Neural progenitor cell (in vitro differentiated cells): Measurements from ENCODE around the gene PINLYP. TPM values are rescaled to one million over a fixed set of nuclear protein-coding genes. Genes with fewer than 3 reads are reported as not detected.

Source experiments
- DNase-seq: peaks from one replicate; pipeline ENCODE4 v3.0.0-alpha.2; 2016; ENCODE audit warnings: low spot score
- H2AFZ ChIP-seq: fragments of 200-600 bp; sonication (generic); replicated peaks from 2 replicates; pipeline ENCODE4 v1.6.1; 2016; ENCODE audit warnings: antibody characterized with exemption
- H3F3A ChIP-seq: fragments of 200-600 bp; sonication (generic); 2 replicates; pipeline ENCODE4 v1.6.1; 2016; ENCODE audit warnings: antibody characterized with exemption, low read depth
- H3K27ac ChIP-seq: fragments of 200-600 bp; sonication (generic); 2 replicates; pipeline ENCODE4 v1.5.1; 2016; ENCODE audit warnings: mild to moderate bottlenecking
- H3K27me3 ChIP-seq: fragments of 200-600 bp; sonication (generic); 2 replicates; pipeline ENCODE4 v1.6.1; 2016; ENCODE audit warnings: mild to moderate bottlenecking, moderate library complexity
- H3K36me3 ChIP-seq: fragments of 200-600 bp; sonication (generic); 2 replicates; pipeline ENCODE4 v1.5.1; 2016
- H3K4me1 ChIP-seq: fragments of 200-600 bp; sonication (generic); 2 replicates; pipeline ENCODE4 v1.6.1; 2016; ENCODE audit warnings: mixed run types
- H3K4me2 ChIP-seq: fragments of 200-600 bp; sonication (generic); 2 replicates; pipeline ENCODE4 v1.6.1; 2016
- H3K4me3 ChIP-seq: fragments of 200-600 bp; sonication (generic); 2 replicates; pipeline ENCODE4 v1.5.1; 2016
- H3K79me2 ChIP-seq: fragments of 200-600 bp; sonication (generic); 2 replicates; pipeline ENCODE4 v1.6.1; 2016; ENCODE audit warnings: low read depth
- H3K9ac ChIP-seq: fragments of 200-600 bp; sonication (generic); 2 replicates; pipeline ENCODE4 v1.6.1; 2016
- H3K9me3 ChIP-seq: fragments of 200-600 bp; sonication (generic); 2 replicates; pipeline ENCODE4 v1.5.1; 2016; ENCODE audit warnings: low read depth
- H4K20me1 ChIP-seq: fragments of 200-600 bp; sonication (generic); 2 replicates; pipeline ENCODE4 v1.6.1; 2016; ENCODE audit warnings: low read depth
- H3K27ac Mint-ChIP-seq: 3 replicates; pipeline ENCODE4 v1.8.0; 2021; ENCODE audit warnings: mixed read lengths
- H3K27me3 Mint-ChIP-seq: 2 replicates; pipeline ENCODE4 v1.8.0; 2022; ENCODE audit warnings: low read depth, mild to moderate bottlenecking, inconsistent platforms, moderate library complexity, mixed read lengths; ENCODE audit not compliant: insufficient read depth
- H3K36me3 Mint-ChIP-seq: 3 replicates; pipeline ENCODE4 v1.8.0; 2021; ENCODE audit warnings: mixed read lengths
- H3K4me1 Mint-ChIP-seq: 3 replicates; pipeline ENCODE4 v1.8.0; 2021; ENCODE audit warnings: mixed read lengths
- H3K4me3 Mint-ChIP-seq: 3 replicates; pipeline ENCODE4 v1.8.0; 2021; ENCODE audit warnings: mild to moderate bottlenecking, moderate library complexity, mixed read lengths
- H3K9me3 Mint-ChIP-seq: 3 replicates; pipeline ENCODE4 v1.8.0; 2020; ENCODE audit warnings: mixed read lengths
- EZH2 ChIP-seq: fragments of 200-600 bp; sonication (generic); IDR thresholded peaks from 2 replicates; pipeline ENCODE4 v1.6.1; 2017; ENCODE audit warnings: antibody characterized with exemption, mild to moderate bottlenecking, moderate library complexity
- EZH2phosphoT487 ChIP-seq: fragments of 200-600 bp; sonication (generic); IDR thresholded peaks from 2 replicates; pipeline ENCODE4 v1.6.1; 2017; ENCODE audit warnings: antibody characterized with exemption
- total RNA-seq: library from RNA; depleted of rRNA; stranded (reverse); fragments of >200 nt; gene quantifications from 2 replicates; pipeline ENCODE4 v1.2.3, GENCODE V29; 2015; ENCODE audit warnings: low replicate concordance
- TF ChIP-seq, protein P1 (sequence below): fragments of 200-600 bp; sonication (generic); IDR thresholded peaks from 2 replicates; pipeline ENCODE4 v1.5.1; 2017; ENCODE audit warnings: antibody characterized with exemption, mild to moderate bottlenecking

The PINLYP gene
- total RNA-seq, 1 donor from 2014 or later, result 4.0 TPM

GRCh38 chr19:43554317-43554895 lies 21.2 kb upstream of the PINLYP start:
- Histone ChIP-seq H3K4me1 (no peaks in the 10 kb centered on the region), H3K9ac (no peak overlapping the region), H3K27ac (no peak overlapping the region), H3K79me2 (no peaks in the 10 kb centered on the region), H3K9me3 (no peaks in the 10 kb centered on the region), H2AFZ (no peak overlapping the region), H3F3A (peaks cover 6% of the 10 kb centered on the region), H3K4me3 (no peak overlapping the region), H4K20me1 (peaks cover 5% of the 10 kb centered on the region), H3K36me3 (no peaks in the 10 kb centered on the region), H3K27me3 (no peaks in the 10 kb centered on the region), H3K4me2 (no peak overlapping the region)
- no peak for DNase-seq
- Mint-ChIP-seq H3K9me3 (no peaks in the 10 kb centered on the region), H3K4me1 (peaks cover 11% of the 10 kb centered on the region), H3K27me3 (peaks cover 5% of the 10 kb centered on the region), H3K4me3 (no peak overlapping the region), H3K36me3 (peaks cover 24% of the 10 kb centered on the region), H3K27ac (no peak overlapping the region)
- TF ChIP-seq EZH2 (no peak), EZH2phosphoT487 (no peak)
- TF ChIP-seq, protein P1, sequence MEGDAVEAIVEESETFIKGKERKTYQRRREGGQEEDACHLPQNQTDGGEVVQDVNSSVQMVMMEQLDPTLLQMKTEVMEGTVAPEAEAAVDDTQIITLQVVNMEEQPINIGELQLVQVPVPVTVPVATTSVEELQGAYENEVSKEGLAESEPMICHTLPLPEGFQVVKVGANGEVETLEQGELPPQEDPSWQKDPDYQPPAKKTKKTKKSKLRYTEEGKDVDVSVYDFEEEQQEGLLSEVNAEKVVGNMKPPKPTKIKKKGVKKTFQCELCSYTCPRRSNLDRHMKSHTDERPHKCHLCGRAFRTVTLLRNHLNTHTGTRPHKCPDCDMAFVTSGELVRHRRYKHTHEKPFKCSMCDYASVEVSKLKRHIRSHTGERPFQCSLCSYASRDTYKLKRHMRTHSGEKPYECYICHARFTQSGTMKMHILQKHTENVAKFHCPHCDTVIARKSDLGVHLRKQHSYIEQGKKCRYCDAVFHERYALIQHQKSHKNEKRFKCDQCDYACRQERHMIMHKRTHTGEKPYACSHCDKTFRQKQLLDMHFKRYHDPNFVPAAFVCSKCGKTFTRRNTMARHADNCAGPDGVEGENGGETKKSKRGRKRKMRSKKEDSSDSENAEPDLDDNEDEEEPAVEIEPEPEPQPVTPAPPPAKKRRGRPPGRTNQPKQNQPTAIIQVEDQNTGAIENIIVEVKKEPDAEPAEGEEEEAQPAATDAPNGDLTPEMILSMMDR, result no peak

DNA sequence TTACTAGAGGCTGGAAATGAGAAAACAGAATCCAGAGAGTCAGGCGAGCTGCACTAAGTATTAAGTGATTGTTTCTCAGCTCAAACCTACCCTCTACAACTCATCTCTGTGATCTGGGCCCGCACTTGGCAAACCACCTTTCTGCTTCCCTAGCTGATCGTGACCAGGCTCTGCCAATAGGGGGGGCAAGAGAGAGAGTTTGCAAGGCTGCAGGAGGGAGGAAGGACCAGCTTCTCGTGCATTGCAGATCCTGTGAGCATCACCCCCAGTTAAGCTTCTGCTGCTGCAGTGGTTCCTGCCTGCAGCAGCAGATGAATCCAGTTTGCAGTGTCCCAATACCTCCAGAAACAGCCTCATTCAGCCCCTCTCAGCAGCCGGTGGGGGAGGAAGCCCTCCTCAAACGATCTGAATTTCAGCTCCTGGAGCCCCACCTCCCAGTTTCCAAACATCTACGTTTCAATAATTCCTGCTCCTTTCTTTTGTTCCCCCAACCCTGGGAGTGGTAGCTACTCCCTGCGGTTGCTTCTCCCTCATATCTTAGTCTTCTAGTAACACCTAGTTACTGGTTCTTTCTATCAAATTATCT lies 20.3 kb upstream of the PINLYP start:
- Histone ChIP-seq H3K27ac (no peak overlapping the region), H3K4me2 (no peak overlapping the region), H3K36me3 (no peaks in the 10 kb centered on the region), H3K4me1 (no peaks in the 10 kb centered on the region), H3F3A (peaks cover 6% of the 10 kb centered on the region), H4K20me1 (peaks cover 5% of the 10 kb centered on the region), H3K27me3 (no peaks in the 10 kb centered on the region), H3K9me3 (no peaks in the 10 kb centered on the region), H3K79me2 (no peaks in the 10 kb centered on the region), H3K9ac (no peak overlapping the region), H2AFZ (no peak overlapping the region), H3K4me3 (no peak overlapping the region)
- H3K27ac Mint-ChIP-seq, result no peak overlapping the region
- no peak overlapping the region for H3K4me3 Mint-ChIP-seq
- peaks cover 21% of the 10 kb centered on the region for H3K36me3 Mint-ChIP-seq
- H3K4me1 Mint-ChIP-seq, result peaks cover 6% of the 10 kb centered on the region
- peaks cover 5% of the 10 kb centered on the region for H3K27me3 Mint-ChIP-seq
- no peaks in the 10 kb centered on the region for H3K9me3 Mint-ChIP-seq
- DNase-seq, result peak; percentile 82
- TF ChIP-seq, protein P1, result peak; percentile 83
- TF ChIP-seq EZH2, result no peak

DNA sequence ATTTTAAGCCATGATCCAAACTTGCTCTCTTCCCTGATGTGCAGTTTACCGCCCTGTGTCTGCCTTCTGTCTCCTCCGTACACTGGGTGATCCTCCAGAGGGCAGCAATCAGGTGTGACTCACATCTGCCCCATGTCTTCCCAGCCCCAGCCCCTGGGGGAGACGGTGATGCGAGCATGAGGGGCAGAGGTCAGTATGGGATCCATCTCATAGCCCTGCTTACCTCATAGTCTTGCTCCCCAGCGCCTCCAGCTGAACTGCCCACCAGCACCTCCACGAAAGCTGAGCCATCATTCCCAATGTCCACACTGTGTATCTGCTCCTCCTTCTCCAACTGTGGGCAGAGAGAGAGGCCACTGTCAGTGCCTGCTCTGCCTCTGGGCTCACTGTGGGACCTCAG lies 14.9 kb upstream of the PINLYP start:
- no peaks in the 10 kb centered on the region for H4K20me1 ChIP-seq
- peaks cover 1% of the 10 kb centered on the region for H3F3A ChIP-seq
- H3K4me3 ChIP-seq, result no peak overlapping the region
- no peak for DNase-seq
- no peak overlapping the region for H3K27ac ChIP-seq
- no peaks in the 10 kb centered on the region for H3K79me2 ChIP-seq
- peaks cover 22% of the 10 kb centered on the region for H3K36me3 Mint-ChIP-seq
- no peaks in the 10 kb centered on the region for H3K36me3 ChIP-seq
- H3K9me3 Mint-ChIP-seq, result no peaks in the 10 kb centered on the region
- H3K4me1 Mint-ChIP-seq, result no peaks in the 10 kb centered on the region
- H2AFZ ChIP-seq, result no peak overlapping the region
- no peak overlapping the region for H3K9ac ChIP-seq
- no peaks in the 10 kb centered on the region for H3K27me3 ChIP-seq
- no peak overlapping the region for H3K4me3 Mint-ChIP-seq
- H3K27me3 Mint-ChIP-seq, result no peaks in the 10 kb centered on the region
- no peaks in the 10 kb centered on the region for H3K4me1 ChIP-seq
- no peak overlapping the region for H3K27ac Mint-ChIP-seq
- no peak for TF ChIP-seq EZH2phosphoT487
- TF ChIP-seq EZH2, result no peak
- TF ChIP-seq, protein P1, result no peak
- no peak overlapping the region for H3K4me2 ChIP-seq
- no peaks in the 10 kb centered on the region for H3K9me3 ChIP-seq
